HepG2 (cell line): ENCODE results near the gene SYS1. TPM values are rescaled to one million over a fixed set of nuclear protein-coding genes. Genes with fewer than 3 reads are reported as not detected.
A peak's percentile ranks its signal among the peaks of the same experiment; 100 is the strongest.

Source experiments
- AKAP8 ChIP-seq: sonication (generic); formaldehyde crosslinking; IDR thresholded peaks from 2 replicates; pipeline ENCODE4 v1.5.1; 2020; ENCODE audit warnings: mild to moderate bottlenecking, missing genetic modification reagents
- ARNTL ChIP-seq: sonication (generic); formaldehyde crosslinking; IDR thresholded peaks from 2 replicates; pipeline ENCODE4 v1.4.0; 2020; ENCODE audit warnings: mild to moderate bottlenecking, missing genetic modification reagents
- CBX5 ChIP-seq: sonication (generic); formaldehyde crosslinking; IDR thresholded peaks from 2 replicates; pipeline ENCODE4 v1.4.0; 2020; ENCODE audit warnings: missing genetic modification reagents, borderline replicate concordance
- CENPT ChIP-seq: sonication (generic); formaldehyde crosslinking; IDR thresholded peaks from 2 replicates; pipeline ENCODE4 v1.8.0; 2022; ENCODE audit warnings: low read depth, mild to moderate bottlenecking, moderate library complexity, missing genetic modification reagents
- CERS6 ChIP-seq: sonication (generic); formaldehyde crosslinking; IDR thresholded peaks from 2 replicates; pipeline ENCODE4 v1.5.0; 2020; ENCODE audit warnings: missing genetic modification reagents
- CREM ChIP-seq, 2 experiments: sonication (generic) in 1 of 2; formaldehyde crosslinking in 1 of 2; IDR thresholded peaks; 2 replicates each; pipeline versions ENCODE4 v1.4.0 to v1.6.1; 2016 to 2020; ENCODE audit warnings: antibody characterized with exemption in 1 of 2, mild to moderate bottlenecking in 1 of 2, missing genetic modification reagents in 1 of 2
- FOSL2 ChIP-seq: sonication (generic); formaldehyde crosslinking; IDR thresholded peaks from 2 replicates; pipeline ENCODE4 v1.4.0; 2020; ENCODE audit warnings: missing genetic modification reagents
- FOXP1 ChIP-seq, 2 experiments: fragments of 450-650 bp in 1 of 2; IDR thresholded peaks; 2 replicates each; pipeline ENCODE4 v1.6.1; 2017 to 2018; ENCODE audit warnings: antibody characterized with exemption in 1 of 2
- JUNB ChIP-seq: sonication (generic); formaldehyde crosslinking; IDR thresholded peaks from 2 replicates; pipeline ENCODE4 v1.8.0; 2022; ENCODE audit warnings: missing genetic modification reagents, mild to moderate bottlenecking, borderline replicate concordance
- MEF2D ChIP-seq: sonication (generic); formaldehyde crosslinking; IDR thresholded peaks from 2 replicates; pipeline ENCODE4 v1.5.1; 2020; ENCODE audit warnings: mild to moderate bottlenecking, missing genetic modification reagents
- MTF2 ChIP-seq: sonication (generic); formaldehyde crosslinking; IDR thresholded peaks from 2 replicates; pipeline ENCODE4 v1.5.0; 2020; ENCODE audit warnings: missing genetic modification reagents, borderline replicate concordance
- NFAT5 ChIP-seq: sonication (generic); formaldehyde crosslinking; IDR thresholded peaks from 2 replicates; pipeline ENCODE4 v1.4.0; 2020; ENCODE audit warnings: missing genetic modification reagents
- RAD21 ChIP-seq: fragments of 450-650 bp; formaldehyde crosslinking; IDR thresholded peaks from 2 replicates; pipeline ENCODE4 v1.5.0; 2020; ENCODE audit warnings: mild to moderate bottlenecking
- SALL2 ChIP-seq: sonication (generic); formaldehyde crosslinking; IDR thresholded peaks from 2 replicates; pipeline ENCODE4 v1.8.1; 2023; ENCODE audit warnings: mild to moderate bottlenecking, missing genetic modification reagents, inconsistent platforms
- SNAI1 ChIP-seq: sonication (generic); formaldehyde crosslinking; IDR thresholded peaks from 2 replicates; pipeline ENCODE4 v1.5.0; 2020; ENCODE audit warnings: mild to moderate bottlenecking, missing genetic modification reagents, borderline replicate concordance
- SNAPC5 ChIP-seq: sonication (generic); formaldehyde crosslinking; IDR thresholded peaks from 2 replicates; pipeline ENCODE4 v1.8.1; 2023; ENCODE audit warnings: mild to moderate bottlenecking, missing genetic modification reagents, borderline replicate concordance
- SRY ChIP-seq: sonication (generic); formaldehyde crosslinking; IDR thresholded peaks from 2 replicates; pipeline ENCODE4 v1.8.0; 2022; ENCODE audit warnings: mild to moderate bottlenecking, missing genetic modification reagents
- TARDBP ChIP-seq: sonication (generic); formaldehyde crosslinking; IDR thresholded peaks from 2 replicates; pipeline ENCODE4 v1.8.0; 2022; ENCODE audit warnings: mild to moderate bottlenecking, missing genetic modification reagents
- XRCC5 ChIP-seq: fragments of 200-400 bp; formaldehyde crosslinking; optimal IDR thresholded peaks from 2 replicates; pipeline ENCODE3; 2017; ENCODE audit warnings: mild to moderate bottlenecking, low read length
- ZNF232 ChIP-seq: sonication (generic); formaldehyde crosslinking; IDR thresholded peaks from 2 replicates; pipeline ENCODE4 v1.4.0; 2020; ENCODE audit warnings: missing genetic modification reagents, borderline replicate concordance
- ZNF451 ChIP-seq: sonication (generic); formaldehyde crosslinking; IDR thresholded peaks from 2 replicates; pipeline ENCODE4 v1.5.0; 2020; ENCODE audit warnings: mild to moderate bottlenecking, missing genetic modification reagents
- ZNF460 ChIP-seq: sonication (generic); formaldehyde crosslinking; IDR thresholded peaks from 2 replicates; pipeline ENCODE4 v1.5.1; 2020; ENCODE audit warnings: missing genetic modification reagents, mild to moderate bottlenecking, borderline replicate concordance
- ZNF549 ChIP-seq: sonication (generic); formaldehyde crosslinking; IDR thresholded peaks from 2 replicates; pipeline ENCODE4 v1.5.0; 2020; ENCODE audit warnings: missing genetic modification reagents
- ZNF788 ChIP-seq: sonication (generic); formaldehyde crosslinking; IDR thresholded peaks from 2 replicates; pipeline ENCODE4 v1.5.0; 2020; ENCODE audit warnings: mild to moderate bottlenecking, missing genetic modification reagents, borderline replicate concordance
- polyA plus RNA-seq, 8 experiments: library from polyadenylated mRNA; depleted of rRNA in 3 of 8; stranded (reverse) in 7 of 8; unstranded in 1 of 8; fragments of >200 nt; fragmentation: Illumina TruSeq in 4 of 8; extraction: Trizol in 4 of 8; gene quantifications; 2 replicates each; pipeline versions ENCODE4 v1.2.1 to v1.2.3, GENCODE V29; 2011 to 2016; ENCODE audit warnings: low read depth in 4 of 8, missing spikeins in 1 of 8, mixed read lengths in 1 of 8; ENCODE audit not compliant: insufficient read depth in 1 of 8
- total RNA-seq, 5 experiments: library from RNA; depleted of rRNA; stranded (reverse); fragments of >200 nt; fragmentation: Illumina TruSeq; extraction: Trizol; gene quantifications; 2 replicates each; pipeline ENCODE4 v1.2.3, GENCODE V29; 2016; ENCODE audit warnings: low read depth in 1 of 5

SYS1 gene
- total and polyA plus RNA-seq, 2 of the 13 experiments (the other 11 are each of a cell fraction or from before 2014, with no cell fraction given), result 38.3 to 65.6 TPM

- TF ChIP-seq FOXP1 (IDR thresholded peaks at IDR 0.05), result no peak
- peak; percentile 67 for TF ChIP-seq FOXP1 (CRISPR knock-in tag; IDR thresholded peaks at IDR 0.05)
- peak; percentile 79; the same call in 1 of the 2 replicates for TF ChIP-seq SNAPC5 (CRISPR knock-in tag)
- no peak for TF ChIP-seq AKAP8 (CRISPR knock-in tag)
- TF ChIP-seq ARNTL (CRISPR knock-in tag), result no peak; the same call in 1 of the 2 replicates
- 0 out of 2 replicates have a peak, but pooled peaks have one; percentile 18 for TF ChIP-seq SNAI1 (CRISPR knock-in tag)
- TF ChIP-seq JUNB (CRISPR knock-in tag), result no peak
- no peak for TF ChIP-seq SALL2 (CRISPR knock-in tag)
- peak; percentile 15 for TF ChIP-seq XRCC5
- no peak for TF ChIP-seq SRY (CRISPR knock-in tag)
- TF ChIP-seq MTF2 (CRISPR knock-in tag), result no peak
- no peak for TF ChIP-seq CERS6 (CRISPR knock-in tag)
- 0 out of 2 replicates have a peak, but pooled peaks have one; percentile 58 for TF ChIP-seq ZNF788
- TF ChIP-seq ZNF460 (CRISPR knock-in tag), result no peak
- peak; percentile 54 for TF ChIP-seq CREM (IDR thresholded peaks at IDR 0.05)
- TF ChIP-seq CREM (CRISPR knock-in tag; IDR thresholded peaks at IDR 0.05), result no peak
- peak; percentile 53; the same call in 1 of the 2 replicates for TF ChIP-seq NFAT5 (CRISPR knock-in tag)
- peak; percentile 64; the same call in 1 of the 2 replicates for TF ChIP-seq TARDBP (CRISPR knock-in tag)
- TF ChIP-seq MEF2D, result peak; percentile 10; the same call in 1 of the 2 replicates
- TF ChIP-seq ZNF549, result 0 out of 2 replicates have a peak, but pooled peaks have one; percentile 19
- 0 out of 2 replicates have a peak, but pooled peaks have one; percentile 7 for TF ChIP-seq RAD21 (CRISPR knock-in tag)
- peak; percentile 43; the same call in 1 of the 2 replicates for TF ChIP-seq CBX5 (CRISPR knock-in tag)
- TF ChIP-seq FOSL2, result no peak
- no peak for TF ChIP-seq ZNF451
- TF ChIP-seq ZNF232 (CRISPR knock-in tag), result 0 out of 2 replicates have a peak, but pooled peaks have one; percentile 1
- TF ChIP-seq CENPT (CRISPR knock-in tag), result no peak
These were observed 19.3 kb upstream of the SYS1 start (continued) for GRCh38 chr20:45343532-45344167.
